ENCODE results near the gene C11orf65. TPM values are rescaled to one million over a fixed set of nuclear protein-coding genes. Genes with fewer than 3 reads are reported as not detected.
"Not testable (repeated sequence)": the region's sequence is repeated elsewhere in the genome, so short reads cannot be mapped to it uniquely, and the experiment has no call there.

C11orf65 gene
- total and polyA plus RNA-seq, 7 donors: 0.14 to 1.1 (median 0.42) TPM; not detected in 2

- no peak overlapping the region for H3K4me3 ChIP-seq
- no peak overlapping the region for H3K27ac ChIP-seq
- H3K27me3 ChIP-seq: no peaks in the 10 kb centered on the region
- DNase-seq: no peak
- WGBS, 2 donors: 90 to 96% methylated on average over 4 of the region's 4 CpGs
- TF ChIP-seq POLR2A (IDR thresholded peaks at IDR 0.05) (no peak), POLR2AphosphoS5 (IDR thresholded peaks at IDR 0.05) (no peak), EP300 (IDR thresholded peaks at IDR 0.05) (no peak), CTCF (IDR thresholded peaks at IDR 0.05) (no peak)
- intact Hi-C loops (cut with DNase I): no loop called here
- H3K9me3 ChIP-seq: no peaks in the 10 kb centered on the region
- no peaks in the 10 kb centered on the region for H3K36me3 ChIP-seq
- H3K4me1 ChIP-seq: no peaks in the 10 kb centered on the region
These were observed 72.5 kb downstream of the C11orf65 start for GRCh38 chr11:108394744-108395284.

GRCh38 chr11:108393046-108393445 lies 74.3 kb downstream of the C11orf65 start:
- Histone ChIP-seq H3K9me3 (no peaks in the 10 kb centered on the region), H3K4me3 (no peak overlapping the region), H3K27ac (no peak overlapping the region), H3K4me1 (no peaks in the 10 kb centered on the region), H3K36me3 (no peaks in the 10 kb centered on the region), H3K27me3 (no peaks in the 10 kb centered on the region)
- no peak for TF ChIP-seq EP300 (IDR thresholded peaks at IDR 0.05)
- TF ChIP-seq POLR2A (IDR thresholded peaks at IDR 0.05): no peak
- no peak for TF ChIP-seq POLR2AphosphoS5 (IDR thresholded peaks at IDR 0.05)
- DNase-seq: no peak
- intact Hi-C loops (cut with DNase I): no loop called here
- WGBS, 2 donors: 22 to 30% methylated on average over 1 of the region's 1 CpG

GRCh38 chr11:108392353-108392752 lies 75.0 kb downstream of the C11orf65 start:
- Histone ChIP-seq H3K4me3 (no peak overlapping the region), H3K27ac (no peak overlapping the region), H3K4me1 (no peaks in the 10 kb centered on the region), H3K9me3 (no peaks in the 10 kb centered on the region), H3K27me3 (no peaks in the 10 kb centered on the region), H3K36me3 (no peaks in the 10 kb centered on the region)
- WGBS, 2 donors: 91% methylated on average over 1 of the region's 1 CpG
- intact Hi-C loops (cut with DNase I): no loop called here
- DNase-seq: no peak
- TF ChIP-seq POLR2A (IDR thresholded peaks at IDR 0.05) (no peak), EP300 (IDR thresholded peaks at IDR 0.05) (no peak), POLR2AphosphoS5 (IDR thresholded peaks at IDR 0.05) (no peak), CTCF (IDR thresholded peaks at IDR 0.05) (no peak)

- intact Hi-C loops (cut with DNase I): no loop called here
- 89 to 90% methylated on average over 5 of the region's 5 CpGs for WGBS, 2 donors
- DNase-seq: no peak
These were observed 78.8 kb downstream of the C11orf65 start for GRCh38 chr11:108388576-108388975.

GRCh38 chr11:108373505-108373904 lies 93.8 kb downstream of the C11orf65 start:
- H3K4me3 ChIP-seq; H3K9me3 ChIP-seq; H3K27ac ChIP-seq; H3K27me3 ChIP-seq; H3K4me1 ChIP-seq; DNase-seq; intact Hi-C loops (cut with DNase I): not testable (repeated sequence)
- H3K36me3 ChIP-seq: peaks cover 0 to 11% (median 3%) of the 10 kb centered on the region in 4 donors
- WGBS, 2 donors: 94 to 96% methylated on average over 24 of the region's 24 CpGs

More at GRCh38 chr11:108388576-108388975, 78.8 kb downstream of the C11orf65 start:
- Histone ChIP-seq H3K27me3 (no peaks in the 10 kb centered on the region), H3K36me3 (no peaks in the 10 kb centered on the region), H3K27ac (no peak overlapping the region), H3K9me3 (no peaks in the 10 kb centered on the region), H3K4me1 (no peaks in the 10 kb centered on the region), H3K4me3 (no peak overlapping the region)
- TF ChIP-seq POLR2AphosphoS5 (IDR thresholded peaks at IDR 0.05): no peak
- no peak for TF ChIP-seq EP300 (IDR thresholded peaks at IDR 0.05)
- no peak for TF ChIP-seq CTCF (IDR thresholded peaks at IDR 0.05)

GRCh38 chr11:108370990-108371389 lies 96.3 kb downstream of the C11orf65 start:
- 77% methylated on average over 5 of the region's 5 CpGs for WGBS, 2 donors
- Histone ChIP-seq H3K36me3 (peaks cover 0 to 20% (median 3%) of the 10 kb centered on the region in 4 donors), H3K4me1 (no peaks in the 10 kb centered on the region), H3K27me3 (no peaks in the 10 kb centered on the region), H3K9me3 (no peaks in the 10 kb centered on the region), H3K4me3 (no peak overlapping the region), H3K27ac (no peak overlapping the region)
- intact Hi-C loops (cut with DNase I): no loop called here
- no peak for DNase-seq
- TF ChIP-seq POLR2AphosphoS5 (IDR thresholded peaks at IDR 0.05) (no peak), POLR2A (IDR thresholded peaks at IDR 0.05) (no peak), EP300 (IDR thresholded peaks at IDR 0.05) (no peak), CTCF (IDR thresholded peaks at IDR 0.05) (no peak)

All from sigmoid colon (tissue), 7 donors.